Ectodermal cell (in vitro differentiated cells): Measurements from ENCODE around the gene ARHGEF37.

ENCODE experiments used
- H3K27ac ChIP-seq: 2 replicates; pipeline ENCODE4 v1.7.0; 2013; ENCODE audit warnings: mild to moderate bottlenecking, low read depth, low read length; ENCODE audit not compliant: insufficient read depth, poor library complexity, severe bottlenecking
- H3K27me3 ChIP-seq: 2 replicates; pipeline ENCODE4 v1.7.0; 2013; ENCODE audit warnings: mild to moderate bottlenecking, low read length; ENCODE audit not compliant: insufficient read depth, control insufficient read depth, poor library complexity, severe bottlenecking
- H3K36me3 ChIP-seq: one replicate; pipeline ENCODE4 v1.7.0; 2013; ENCODE audit warnings: low read length; ENCODE audit not compliant: control insufficient read depth, insufficient read depth
- H3K4me1 ChIP-seq: one replicate; pipeline ENCODE4 v1.7.0; 2013; ENCODE audit warnings: low read length; ENCODE audit not compliant: control insufficient read depth, insufficient read depth
- H3K4me3 ChIP-seq: 2 replicates; pipeline ENCODE4 v1.7.0; 2013; ENCODE audit warnings: low read depth, low read length, control low read depth; ENCODE audit not compliant: insufficient read depth
- H3K9me3 ChIP-seq: 2 replicates; pipeline ENCODE4 v1.7.0; 2013; ENCODE audit warnings: mild to moderate bottlenecking, low read length, moderate library complexity; ENCODE audit not compliant: control insufficient read depth
- WGBS, 2 experiments: methylation state at CpG; one replicate each; pipeline ENCODE4 v1.1.7; 2013; ENCODE audit warnings: missing lambda C conversion rate in 2 of 2; 5-methylcytosine and 5-hydroxymethylcytosine counted together

Gene ARHGEF37

GRCh38 chr5:149598966-149599365, 17.7 kb downstream of the ARHGEF37 start:
- 55 to 60% methylated on average over 3 of the region's 3 CpGs for WGBS, 2 experiments
- no peaks in the 10 kb centered on the region for H3K36me3 ChIP-seq
- H3K4me3 ChIP-seq = no peak overlapping the region
- H3K27me3 ChIP-seq = no peaks in the 10 kb centered on the region
- no peaks in the 10 kb centered on the region for H3K9me3 ChIP-seq
- no peaks in the 10 kb centered on the region for H3K4me1 ChIP-seq
- no peak overlapping the region for H3K27ac ChIP-seq

DNA sequence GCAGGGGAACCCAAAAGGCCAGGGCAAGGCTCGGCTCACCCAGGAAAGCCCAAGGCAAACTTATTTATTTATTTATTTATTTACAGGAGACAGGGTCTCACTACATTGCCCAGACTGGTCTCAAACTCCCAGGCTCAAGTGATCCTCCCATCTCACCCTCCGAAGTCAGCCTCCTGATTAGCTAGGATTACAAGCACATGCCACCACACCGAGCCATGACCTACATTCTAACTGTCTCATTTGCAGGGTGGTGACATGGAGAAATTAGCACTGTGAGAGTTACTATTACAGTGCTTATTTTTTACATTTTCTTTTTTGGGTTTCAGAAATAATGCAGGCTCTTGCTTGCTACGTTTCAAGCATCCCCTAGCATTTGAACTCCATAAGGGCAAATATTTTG, 18.1 kb downstream of the ARHGEF37 start:
- H3K4me1 ChIP-seq = no peaks in the 10 kb centered on the region
- WGBS, 2 experiments = 92 to 95% methylated on average over 2 to 4 of the region's 4 CpGs
- H3K4me3 ChIP-seq = no peak overlapping the region
- H3K27me3 ChIP-seq = no peaks in the 10 kb centered on the region
- no peak overlapping the region for H3K27ac ChIP-seq
- H3K36me3 ChIP-seq = no peaks in the 10 kb centered on the region
- H3K9me3 ChIP-seq = no peaks in the 10 kb centered on the region

DNA sequence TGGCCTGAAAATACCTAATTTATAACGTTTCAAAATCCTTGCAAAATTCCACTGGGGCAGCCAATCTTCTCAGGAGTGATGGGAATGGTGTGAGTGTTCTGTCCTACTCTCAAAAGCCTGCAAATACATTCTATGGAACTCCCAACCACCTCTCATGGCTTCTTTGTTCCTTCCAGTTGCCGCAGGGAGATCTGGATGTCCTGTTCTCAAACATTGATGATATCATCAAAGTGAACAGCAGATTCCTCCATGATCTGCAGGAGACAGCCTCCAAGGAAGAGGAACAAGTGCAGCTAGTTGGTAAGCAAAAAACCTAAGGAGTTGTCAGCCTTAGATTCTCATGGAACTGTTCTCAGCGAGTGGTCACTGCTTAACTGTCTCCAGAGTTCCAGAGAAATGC, 19.6 kb downstream of the ARHGEF37 start:
- H3K9me3 ChIP-seq = no peaks in the 10 kb centered on the region
- H3K4me3 ChIP-seq = no peak overlapping the region
- H3K36me3 ChIP-seq = no peaks in the 10 kb centered on the region
- no peaks in the 10 kb centered on the region for H3K27me3 ChIP-seq
- 93 to 94% methylated on average over 3 of the region's 3 CpGs for WGBS, 2 experiments
- no peak overlapping the region for H3K27ac ChIP-seq
- H3K4me1 ChIP-seq = no peaks in the 10 kb centered on the region

- Histone ChIP-seq H3K4me1 (no peaks in the 10 kb centered on the region), H3K9me3 (no peaks in the 10 kb centered on the region), H3K27ac (no peak overlapping the region), H3K27me3 (no peaks in the 10 kb centered on the region), H3K4me3 (no peak overlapping the region), H3K36me3 (no peaks in the 10 kb centered on the region)
- 93 to 98% methylated on average over 4 of the region's 4 CpGs for WGBS, 2 experiments
Measured at GRCh38 chr5:149603210-149603609, 21.9 kb downstream of the ARHGEF37 start.

GRCh38 chr5:149603920-149604319, 22.6 kb downstream of the ARHGEF37 start:
- 91 to 96% methylated on average over 2 of the region's 2 CpGs for WGBS, 2 experiments
- no peak overlapping the region for H3K27ac ChIP-seq
- no peaks in the 10 kb centered on the region for H3K4me1 ChIP-seq
- no peaks in the 10 kb centered on the region for H3K9me3 ChIP-seq
- no peaks in the 10 kb centered on the region for H3K27me3 ChIP-seq
- H3K4me3 ChIP-seq = no peak overlapping the region
- no peaks in the 10 kb centered on the region for H3K36me3 ChIP-seq

DNA sequence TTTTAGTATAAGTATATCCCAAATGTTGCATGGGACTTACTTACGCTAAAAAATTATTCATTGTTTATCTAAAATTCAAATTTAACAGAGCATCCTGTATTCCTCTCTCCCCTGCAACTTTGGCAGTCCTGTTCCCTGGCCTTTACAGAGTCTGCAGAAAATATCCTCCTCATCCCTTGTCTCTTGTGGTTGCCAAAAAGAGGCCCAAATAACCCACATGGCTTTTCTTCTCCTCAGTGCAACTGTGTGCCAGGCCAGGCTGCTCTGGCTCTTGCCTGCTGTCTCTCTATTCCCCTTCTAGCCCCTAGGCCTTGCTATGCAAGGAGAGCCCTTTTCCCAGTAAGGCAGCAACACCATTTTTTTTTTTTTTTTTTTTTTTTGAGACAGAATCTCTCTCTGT, 23.0 kb downstream of the ARHGEF37 start:
- Histone ChIP-seq H3K4me3 (no peak overlapping the region), H3K4me1 (no peaks in the 10 kb centered on the region), H3K27ac (no peak overlapping the region), H3K27me3 (no peaks in the 10 kb centered on the region), H3K9me3 (no peaks in the 10 kb centered on the region), H3K36me3 (no peaks in the 10 kb centered on the region)
- 85 to 89% methylated on average over 1 of the region's 1 CpG for WGBS, 2 experiments

- Histone ChIP-seq H3K9me3 (no peaks in the 10 kb centered on the region), H3K4me3 (no peak overlapping the region), H3K27ac (no peak overlapping the region), H3K4me1 (no peaks in the 10 kb centered on the region), H3K36me3 (no peaks in the 10 kb centered on the region), H3K27me3 (no peaks in the 10 kb centered on the region)
- 90 to 95% methylated on average over 5 of the region's 5 CpGs for WGBS, 2 experiments
Measured at GRCh38 chr5:149605354-149605997, 24.2 kb downstream of the ARHGEF37 start.

GRCh38 chr5:149605998-149606724, 24.9 kb downstream of the ARHGEF37 start:
- Histone ChIP-seq H3K36me3 (no peaks in the 10 kb centered on the region), H3K4me3 (no peak overlapping the region), H3K27me3 (no peaks in the 10 kb centered on the region), H3K27ac (no peak overlapping the region), H3K4me1 (no peaks in the 10 kb centered on the region), H3K9me3 (no peaks in the 10 kb centered on the region)
- WGBS, 2 experiments = 93% methylated on average over 11 of the region's 11 CpGs

DNA sequence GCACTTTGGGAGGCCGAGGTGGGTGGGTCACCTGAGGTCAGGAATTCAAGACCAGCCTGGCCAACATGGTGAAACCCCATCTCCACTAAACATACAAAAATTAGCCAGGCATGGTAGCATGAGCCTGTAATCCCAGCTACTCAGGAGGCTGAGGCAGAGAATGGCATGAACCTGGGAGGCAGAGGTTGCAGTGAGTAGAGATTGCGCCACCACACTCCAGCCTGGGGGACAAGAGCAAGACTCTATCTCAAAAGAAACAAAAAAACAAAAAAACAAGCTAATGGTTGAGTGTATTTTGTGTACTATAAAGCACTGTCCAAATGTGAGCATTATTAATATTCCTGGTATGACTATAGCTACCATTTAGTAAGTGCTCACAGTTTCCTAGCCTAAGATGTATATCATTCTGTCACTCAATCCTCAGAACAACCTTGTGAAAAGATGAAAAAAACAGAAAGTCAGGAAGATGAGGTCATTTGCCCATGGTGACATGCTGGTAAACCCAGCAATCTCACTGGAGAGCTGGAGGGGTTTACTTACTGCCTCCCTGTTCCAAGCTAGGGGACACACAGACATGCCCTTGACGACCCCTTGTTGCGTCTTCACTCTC, 27.7 kb downstream of the ARHGEF37 start:
- 88 to 95% methylated on average over 4 of the region's 4 CpGs for WGBS, 2 experiments
- no peak overlapping the region for H3K27ac ChIP-seq
- no peaks in the 10 kb centered on the region for H3K4me1 ChIP-seq
- H3K9me3 ChIP-seq = no peaks in the 10 kb centered on the region
- no peaks in the 10 kb centered on the region for H3K36me3 ChIP-seq
- no peaks in the 10 kb centered on the region for H3K27me3 ChIP-seq
- no peak overlapping the region for H3K4me3 ChIP-seq

DNA sequence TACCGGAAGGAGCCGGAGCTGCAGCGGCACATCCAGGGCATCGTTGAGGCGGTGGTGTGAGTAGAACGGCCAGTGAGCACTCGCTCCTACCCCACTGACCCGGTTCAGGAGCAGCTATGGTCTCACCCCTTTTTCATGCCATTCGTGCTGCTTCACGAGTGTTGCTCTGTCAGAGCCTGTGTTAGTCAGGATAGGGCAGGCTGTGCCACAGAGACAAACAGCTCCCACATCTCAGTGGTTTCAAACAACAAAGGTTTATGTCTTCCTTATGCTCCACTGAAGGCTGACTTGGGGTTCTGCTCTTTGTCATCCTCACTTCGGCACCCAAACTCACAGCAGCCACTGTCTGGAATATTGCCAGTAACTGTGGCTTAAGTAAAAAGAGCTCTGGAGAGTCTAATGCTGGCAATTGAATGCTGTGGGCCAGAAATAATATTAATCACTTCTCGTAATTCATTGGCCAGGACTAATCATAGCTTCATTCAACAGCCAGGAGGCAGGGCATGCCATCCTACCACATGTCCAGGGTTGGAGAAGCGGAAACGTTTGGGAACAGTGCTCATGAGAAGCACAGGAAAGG, 28.4 kb downstream of the ARHGEF37 start:
- Histone ChIP-seq H3K36me3 (no peaks in the 10 kb centered on the region), H3K27ac (no peak overlapping the region), H3K4me3 (no peak overlapping the region), H3K27me3 (no peaks in the 10 kb centered on the region), H3K9me3 (no peaks in the 10 kb centered on the region), H3K4me1 (no peaks in the 10 kb centered on the region)
- WGBS, 2 experiments = 95 to 96% methylated on average over 14 of the region's 14 CpGs
